Jurkat, Clone E6-1 (cell line): ENCODE data around the gene GPN1. TPM values are rescaled to one million over a fixed set of nuclear protein-coding genes. Genes with fewer than 3 reads are reported as not detected.
"Not testable (repeated sequence)": the region's sequence is repeated elsewhere in the genome, so short reads cannot be mapped to it uniquely, and the experiment has no call there.

ENCODE experiments used
- DNase-seq: peaks from one replicate; pipeline ENCODE4 v3.0.0-alpha.2; 2011; ENCODE audit warnings: low read depth, low spot score
- H3K4me3 ChIP-seq: 2 replicates; pipeline ENCODE4 v1.5.1; 2011; ENCODE audit warnings: mild to moderate bottlenecking, low read length, control low read depth, moderate library complexity
- polyA plus RNA-seq: library from polyadenylated mRNA; unstranded; fragments of >200 nt; gene quantifications from one replicate; pipeline ENCODE4 v1.2.1, GENCODE V29; 2012; ENCODE audit warnings: missing spikeins; ENCODE audit not compliant: insufficient read length, insufficient read depth

The GPN1 gene
- 57.9 TPM for polyA plus RNA-seq

- DNase-seq: peak; percentile 91
These were observed at the start of gene GPN1, which contains the start of gene CCDC121 for GRCh38 chr2:27628767-27629709. Gene GPN1, plus strand, starts transcription at chr2:27629050. Its CDS starts 9 bp downstream, at chr2:27629059. Gene CCDC121, minus strand, starts transcription at chr2:27629012. Its CDS starts 1,213 bp downstream, at chr2:27627799.

GRCh38 chr2:27581417-27582128 lies 47.3 kb upstream of the GPN1 start:
- DNase-seq: no peak
- no peak overlapping the region for H3K4me3 ChIP-seq

More at GRCh38 chr2:27628767-27629709, at the start of gene GPN1, which contains the start of gene CCDC121:
- H3K4me3 ChIP-seq: peak within 1 kb of the TSS; percentile 92

- H3K4me3 ChIP-seq: peak overlapping the region; percentile 98
- no peak for DNase-seq
These were observed 46.6 kb upstream of the GPN1 start for GRCh38 chr2:27582129-27582694.

- peak; percentile 89 for DNase-seq
- H3K4me3 ChIP-seq: peak within 1 kb of the TSS; percentile 98
These were observed 46.0 kb upstream of the GPN1 start, which contains the start of gene ZNF512 for GRCh38 chr2:27582695-27583389. Gene ZNF512, plus strand, starts transcription at chr2:27583042. Its CDS starts 71 bp downstream, at chr2:27583113.

- H3K4me3 ChIP-seq: peak overlapping the region; percentile 98
- no peak for DNase-seq
These were observed 45.4 kb upstream of the GPN1 start for GRCh38 chr2:27583390-27583915.

- DNase-seq: no peak
- H3K4me3 ChIP-seq: peak overlapping the region; percentile 98
These were observed 44.3 kb upstream of the GPN1 start for GRCh38 chr2:27584597-27584996.

GRCh38 chr2:27587025-27587424 lies 41.8 kb upstream of the GPN1 start:
- DNase-seq: no peak
- no peak overlapping the region for H3K4me3 ChIP-seq

GRCh38 chr2:27588308-27588707 lies 40.5 kb upstream of the GPN1 start:
- no peak for DNase-seq
- no peak overlapping the region for H3K4me3 ChIP-seq

GRCh38 chr2:27591745-27592144 lies 37.1 kb upstream of the GPN1 start:
- no peak for DNase-seq
- H3K4me3 ChIP-seq: no peak overlapping the region

GRCh38 chr2:27593240-27593639 lies 35.6 kb upstream of the GPN1 start:
- H3K4me3 ChIP-seq: no peak overlapping the region
- DNase-seq: no peak

- not testable (repeated sequence) for DNase-seq, H3K4me3 ChIP-seq
These were observed 34.7 kb upstream of the GPN1 start for GRCh38 chr2:27594020-27594703.

GRCh38 chr2:27595412-27595811 lies 33.4 kb upstream of the GPN1 start:
- DNase-seq: not testable (repeated sequence)

GRCh38 chr2:27596627-27597026 lies 32.2 kb upstream of the GPN1 start:
- no peak overlapping the region for H3K4me3 ChIP-seq
- DNase-seq: no peak

More at GRCh38 chr2:27595412-27595811, 33.4 kb upstream of the GPN1 start:
- H3K4me3 ChIP-seq: not testable (repeated sequence)

GRCh38 chr2:27606611-27607010 lies 22.2 kb upstream of the GPN1 start:
- no peak for DNase-seq
- H3K4me3 ChIP-seq: no peak overlapping the region

GRCh38 chr2:27613985-27614384 lies 14.9 kb upstream of the GPN1 start:
- H3K4me3 ChIP-seq: no peak overlapping the region
- DNase-seq: no peak

- H3K4me3 ChIP-seq: no peak overlapping the region
- DNase-seq: no peak
These were observed 13.5 kb upstream of the GPN1 start for GRCh38 chr2:27615316-27615715.

GRCh38 chr2:27621524-27621923 lies 7.3 kb upstream of the GPN1 start:
- DNase-seq: no peak

GRCh38 chr2:27622921-27623384 lies 5.9 kb upstream of the GPN1 start:
- H3K4me3 ChIP-seq: no peak overlapping the region
- no peak for DNase-seq

More at GRCh38 chr2:27621524-27621923, 7.3 kb upstream of the GPN1 start:
- H3K4me3 ChIP-seq: no peak overlapping the region
